ENCODE results near the gene IGF2BP2. TPM values are rescaled to one million over a fixed set of nuclear protein-coding genes. Genes with fewer than 3 reads are reported as not detected.
A peak's percentile ranks its signal among the peaks of the same experiment; 100 is the strongest.
"Not testable (repeated sequence)": the region's sequence is repeated elsewhere in the genome, so short reads cannot be mapped to it uniquely, and the experiment has no call there.

The IGF2BP2 gene
- total RNA-seq, 1 experiment from 2014 or later, result 135 TPM

GRCh38 chr3:185770109-185770508 lies 54.7 kb downstream of the IGF2BP2 start:
- ChIA-PET RAD21 (ENCODE audit: low non-redundant PET in 1 of 2, low total read pairs in 2 of 2, uncharacterized antibody in 2 of 2, unreplicated experiment in 2 of 2) (no interaction called here), CTCF (interaction anchor here (1.9 kb wide), 1 partner anchor 12 kb away, joined by 6 read pairs; no protein-coding TSS in a partner anchor), POLR2A (no interaction called here)
- intact Hi-C loops (cut with micrococcal nuclease), result no loop called here
- Histone ChIP-seq H2AFZ (ENCODE audit: low read depth, low read length, poor library complexity, severe bottlenecking) (no peak overlapping the region), H3K9ac (ENCODE audit: low read length) (no peak overlapping the region), H3K36me3 (ENCODE audit: control insufficient read depth in 1 of 2, insufficient read depth in 2 of 2, low read length in 2 of 2) (no peaks in the 10 kb centered on the region), H3K4me2 (ENCODE audit: low read length) (no peak overlapping the region), H3K4me3 (replicated peaks in 1 of 2; ENCODE audit: low read depth in 1 of 2, low read length in 2 of 2) (no peak overlapping the region), H3K79me2 (ENCODE audit: insufficient read depth, low read length) (peaks cover 99% of the 10 kb centered on the region), H3K27ac (ENCODE audit: low read depth, low read length) (no peak overlapping the region), H3K4me1 (ENCODE audit: control insufficient read depth in 1 of 2, insufficient read depth in 2 of 2, low read length in 2 of 2) (peaks cover 14 to 40% of the 10 kb centered on the region in 2 experiments), H4K20me1 (ENCODE audit: insufficient read depth) (peaks cover 26% of the 10 kb centered on the region), H3K9me2 (ENCODE audit: insufficient read depth) (no peaks in the 10 kb centered on the region), H3K27me3 (ENCODE audit: insufficient read depth, low read length) (no peaks in the 10 kb centered on the region), H3K9me3 (ENCODE audit: control insufficient read depth in 1 of 2, insufficient read depth in 1 of 2, low read depth in 1 of 2, low read length in 2 of 2) (no peaks in the 10 kb centered on the region)
- DNase-seq (ENCODE audit: low read depth, low spot score) (no peak), ATAC-seq (no peak)
- no TSS peak for BruUV-seq (replicated peaks)
- no peak for TF ChIP-seq ATF3 (IDR thresholded peaks at IDR 0.05)
- TF ChIP-seq EZH2 (IDR thresholded peaks at IDR 0.05), result no peak
- no peak for TF ChIP-seq MAX (IDR thresholded peaks at IDR 0.05)
- no peak for TF ChIP-seq ZFX (IDR thresholded peaks at IDR 0.05)
- no peak for TF ChIP-seq FOSL1 (IDR thresholded peaks at IDR 0.05; ENCODE audit: low read depth)
- TF ChIP-seq EZH2phosphoT487 (IDR thresholded peaks at IDR 0.05; ENCODE audit: borderline replicate concordance), result no peak
- no peak for TF ChIP-seq JUND (IDR thresholded peaks at IDR 0.05)
- no peak for TF ChIP-seq CEBPB (IDR thresholded peaks at IDR 0.05; ENCODE audit: low read depth)
- TF ChIP-seq TCF7L2 (IDR thresholded peaks at IDR 0.05; ENCODE audit: borderline replicate concordance, extremely low read depth, insufficient read depth, insufficient read length), result no peak
- no peak for TF ChIP-seq CBX3 (IDR thresholded peaks at IDR 0.05; ENCODE audit: low read depth)
- TF ChIP-seq EGR1 (IDR thresholded peaks at IDR 0.05; ENCODE audit: low read depth), result no peak

GRCh38 chr3:185768578-185768982 lies 56.3 kb downstream of the IGF2BP2 start:
- H3K4me1 ChIP-seq (ENCODE audit: control insufficient read depth in 1 of 2, insufficient read depth in 2 of 2, low read length in 2 of 2), result peaks cover 5 to 26% of the 10 kb centered on the region in 2 experiments; a peak in 3 of 4 replicates
- H2AFZ ChIP-seq (ENCODE audit: low read depth, low read length, poor library complexity, severe bottlenecking); H3K9me2 ChIP-seq (ENCODE audit: insufficient read depth); BruUV-seq (replicated peaks); H3K4me2 ChIP-seq (ENCODE audit: low read length); H3K27me3 ChIP-seq (ENCODE audit: insufficient read depth, low read length); POLR2A ChIA-PET; H3K9me3 ChIP-seq (ENCODE audit: control insufficient read depth in 1 of 2, insufficient read depth in 1 of 2, low read depth in 1 of 2, low read length in 2 of 2); H3K4me3 ChIP-seq (replicated peaks in 1 of 2; ENCODE audit: low read depth in 1 of 2, low read length in 2 of 2); H3K36me3 ChIP-seq (ENCODE audit: control insufficient read depth in 1 of 2, insufficient read depth in 2 of 2, low read length in 2 of 2); H3K9ac ChIP-seq (ENCODE audit: low read length); H3K27ac ChIP-seq (ENCODE audit: low read depth, low read length): not testable (repeated sequence)
- intact Hi-C loops (cut with micrococcal nuclease), result loop anchor here (5.0 kb wide), 1 partner anchor 91 kb away; no protein-coding TSS in a partner anchor
- RAD21 ChIA-PET (ENCODE audit: low non-redundant PET in 1 of 2, low total read pairs in 2 of 2, uncharacterized antibody in 2 of 2, unreplicated experiment in 2 of 2), result interaction anchor here (0.5 to 1.1 kb wide), 4 partner anchors 21 to 108 kb away, joined by 3 to 5 read pairs (median 4); no protein-coding TSS in a partner anchor
- CTCF ChIA-PET, result interaction anchor here (0.7 to 3.3 kb wide), 23 partner anchors 8 to 144 kb away, joined by 3 to 32 read pairs (median 6); no protein-coding TSS in a partner anchor
- DNase-seq (ENCODE audit: low read depth, low spot score) (peak; percentile 74), ATAC-seq (peak; percentile 70)
- peaks cover 35% of the 10 kb centered on the region for H4K20me1 ChIP-seq (ENCODE audit: insufficient read depth)
- peaks cover 99% of the 10 kb centered on the region for H3K79me2 ChIP-seq (ENCODE audit: insufficient read depth, low read length)
- TF ChIP-seq CBX3 (IDR thresholded peaks at IDR 0.05; ENCODE audit: low read depth), result peak; percentile 51; the same call in 1 of the 2 replicates
- peak; percentile 62 for TF ChIP-seq RAD21 (IDR thresholded peaks at IDR 0.05; ENCODE audit: low read depth)
- TF ChIP-seq CTCF (IDR thresholded peaks at IDR 0.05 in 2 of 3, conservative IDR thresholded peaks at IDR 0.05 in 1 of 3; ENCODE audit: borderline replicate concordance in 1 of 3, insufficient read depth in 1 of 3, low read depth in 2 of 3, low read length in 2 of 3), result peak; percentile 49 to 72 (median 65); a peak in 5 of 6 replicates

Data from HCT116 (cell line).